CD14-positive monocyte (primary cell): ENCODE results near the gene ACTR10. TPM values are rescaled to one million over a fixed set of nuclear protein-coding genes. Genes with fewer than 3 reads are reported as not detected.

Source experiments
- DNase-seq, 3 donors: peaks; one replicate each; pipeline ENCODE4 v3.0.0-alpha.2; 2011 to 2022
- H2AFZ ChIP-seq: 2 replicates; pipeline ENCODE4 v1.6.0; 2012; ENCODE audit warnings: mild to moderate bottlenecking, low read depth, low read length, inconsistent platforms; ENCODE audit not compliant: insufficient read depth, poor library complexity, severe bottlenecking
- H3K27ac ChIP-seq, 2 donors: 1 replicate in 1 of 2; 2 replicates in 1 of 2; pipeline ENCODE4 v1.5.1; 2012 to 2013; ENCODE audit warnings: low read length in 2 of 2, control low read depth in 1 of 2, inconsistent platforms in 1 of 2, low read depth in 1 of 2, mild to moderate bottlenecking in 1 of 2
- H3K27me3 ChIP-seq, 2 donors: one replicate each; pipeline versions ENCODE4 v1.6.0 to v1.6.1; 2011 to 2013; ENCODE audit warnings: low read length in 2 of 2; ENCODE audit not compliant: control insufficient read depth in 2 of 2, insufficient read depth in 2 of 2
- H3K36me3 ChIP-seq, 2 donors: replicated peaks in 1 of 2; 1 replicate in 1 of 2; 2 replicates in 1 of 2; pipeline versions ENCODE4 v1.5.1 to v1.6.1; 2012 to 2013; ENCODE audit warnings: low read length in 2 of 2, control low read depth in 1 of 2, inconsistent platforms in 1 of 2, mild to moderate bottlenecking in 1 of 2; ENCODE audit not compliant: insufficient read depth in 2 of 2, control insufficient read depth in 1 of 2
- H3K4me1 ChIP-seq, 2 donors: 1 replicate in 1 of 2; 2 replicates in 1 of 2; pipeline versions ENCODE4 v1.5.1 to v1.6.1; 2012 to 2013; ENCODE audit warnings: low read length in 2 of 2, control low read depth in 1 of 2, inconsistent platforms in 1 of 2, mild to moderate bottlenecking in 1 of 2, moderate library complexity in 1 of 2; ENCODE audit not compliant: insufficient read depth in 2 of 2, control insufficient read depth in 1 of 2
- H3K4me2 ChIP-seq: replicated peaks from 2 replicates; pipeline ENCODE3; 2012; ENCODE audit warnings: low read length, moderate library complexity, mild to moderate bottlenecking; ENCODE audit not compliant: poor library complexity, severe bottlenecking; ENCODE audit errors: extremely low read depth
- H3K4me3 ChIP-seq, 3 experiments: fragments of 200-600 bp in 1 of 3; sonication (generic) in 1 of 3; replicated peaks in 1 of 3; 1 replicate in 2 of 3; 2 replicates in 1 of 3; pipeline ENCODE4 v1.5.1; 2011 to 2013; ENCODE audit warnings: low read length in 3 of 3, mild to moderate bottlenecking in 3 of 3, control low read depth in 2 of 3, low read depth in 2 of 3, inconsistent platforms in 1 of 3, moderate library complexity in 1 of 3
- H3K79me2 ChIP-seq: 2 replicates; pipeline ENCODE4 v1.6.0; 2012; ENCODE audit warnings: mild to moderate bottlenecking, control low read depth, inconsistent platforms, low read length, moderate library complexity; ENCODE audit not compliant: insufficient read depth
- H3K9ac ChIP-seq: 2 replicates; pipeline ENCODE4 v1.6.0; 2017; ENCODE audit warnings: low read length, mild to moderate bottlenecking; ENCODE audit not compliant: insufficient read depth, poor library complexity, severe bottlenecking
- H3K9me3 ChIP-seq, 2 donors: replicated peaks in 1 of 2; 1 replicate in 1 of 2; 2 replicates in 1 of 2; pipeline versions ENCODE4 v1.5.1 to v1.6.1; 2012 to 2013; ENCODE audit warnings: low read length in 2 of 2, control low read depth in 1 of 2; ENCODE audit not compliant: control insufficient read depth in 1 of 2, insufficient read depth in 1 of 2
- H4K20me1 ChIP-seq: 2 replicates; pipeline ENCODE4 v1.6.0; 2012; ENCODE audit warnings: mild to moderate bottlenecking, low read length, control low read depth, moderate library complexity; ENCODE audit not compliant: insufficient read depth
- H3K27ac Mint-ChIP-seq, 7 donors: one replicate each; pipeline ENCODE4 v1.8.0; 2020; ENCODE audit warnings: mild to moderate bottlenecking in 7 of 7, mixed read lengths in 7 of 7, moderate library complexity in 6 of 7, inconsistent platforms in 2 of 7
- H3K27me3 Mint-ChIP-seq, 3 donors: one replicate each; pipeline ENCODE4 v1.8.0; 2021 to 2022; ENCODE audit warnings: low read depth in 3 of 3, mild to moderate bottlenecking in 3 of 3, mixed read lengths in 3 of 3, moderate library complexity in 3 of 3, inconsistent platforms in 1 of 3
- H3K36me3 Mint-ChIP-seq, 2 donors: one replicate each; pipeline ENCODE4 v1.8.0; 2020; ENCODE audit warnings: mixed read lengths in 2 of 2, inconsistent platforms in 1 of 2, mild to moderate bottlenecking in 1 of 2
- H3K4me1 Mint-ChIP-seq: one replicate; pipeline ENCODE4 v1.8.0; 2020; ENCODE audit warnings: mild to moderate bottlenecking, mixed read lengths
- H3K4me3 Mint-ChIP-seq, 2 donors: one replicate each; pipeline ENCODE4 v1.8.0; 2020; ENCODE audit warnings: mild to moderate bottlenecking in 2 of 2, mixed read lengths in 2 of 2, moderate library complexity in 1 of 2
- H3K9me3 Mint-ChIP-seq, 7 donors: one replicate each; pipeline ENCODE4 v1.8.0; 2020 to 2022; ENCODE audit warnings: mixed read lengths in 7 of 7, mild to moderate bottlenecking in 6 of 7, moderate library complexity in 6 of 7, inconsistent platforms in 2 of 7
- CTCF ChIP-seq: fragments of 200-600 bp; IDR thresholded peaks from one replicate; pipeline ENCODE4 v1.8.0; 2022; ENCODE audit warnings: antibody characterized with exemption, mild to moderate bottlenecking
- WGBS: methylation state at CpG from one replicate; pipeline ENCODE4 v1.1.5; 2013; ENCODE audit warnings: missing lambda C conversion rate; ENCODE audit not compliant: insufficient coverage; 5-methylcytosine and 5-hydroxymethylcytosine counted together
- intact Hi-C, 2 donors: fragments of 100-400 bp; cut with micrococcal nuclease; formaldehyde crosslinking; loops; one replicate each; pipeline versions ENCODE4 v1.15.0 to v1.15.1; 2023
- polyA plus RNA-seq, 3 donors: library from polyadenylated mRNA; depleted of rRNA in 1 of 3; unstranded in 2 of 3; stranded (reverse) in 1 of 3; fragments of 300-500 nt in 2 of 3; fragments of >200 nt in 1 of 3; fragmentation: Illumina TruSeq in 2 of 3; gene quantifications; 1 replicate in 2 of 3; 2 replicates in 1 of 3; pipeline ENCODE4 v1.2.3, GENCODE V29; 2012 to 2021

ACTR10 gene
- polyA plus RNA-seq, 3 donors = 33.8 to 91.7 (median 83.3) TPM

DNA sequence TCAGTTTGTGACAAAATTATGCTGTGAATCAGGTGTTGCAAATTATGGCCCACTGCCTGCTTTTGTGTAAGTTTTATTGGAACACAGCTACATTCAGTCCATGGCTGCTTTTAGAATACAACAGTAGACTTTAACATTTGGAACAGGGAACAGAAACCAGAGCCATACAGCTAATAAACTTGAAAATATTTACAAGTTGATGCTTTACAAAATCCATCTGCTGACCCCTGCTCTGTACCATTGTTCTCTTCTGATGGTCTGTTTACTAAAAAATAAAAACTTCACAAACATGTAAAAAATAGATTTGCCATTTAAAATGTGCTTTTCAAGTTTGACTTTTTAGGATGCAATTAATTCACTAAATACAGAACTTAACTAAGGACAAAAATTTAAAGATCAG, 65.5 kb downstream of the ACTR10 start:
- Mint-ChIP-seq H3K27ac (peak overlapping the region in 1 of 7 donors; percentile 50), H3K4me3 (no peak overlapping the region), H3K9me3 (no peaks in the 10 kb centered on the region), H3K27me3 (no peaks in the 10 kb centered on the region), H3K4me1 (no peaks in the 10 kb centered on the region), H3K36me3 (peaks cover 70 to 88% of the 10 kb centered on the region in 2 donors)
- H3K9me3 ChIP-seq = no peaks in the 10 kb centered on the region
- peaks cover 97 to 100% of the 10 kb centered on the region in 2 donors for H3K36me3 ChIP-seq
- no peak overlapping the region for H3K9ac ChIP-seq
- TF ChIP-seq CTCF = no peak
- peak overlapping the region in 1 of 2 donors; percentile 38 for H3K27ac ChIP-seq
- no peaks in the 10 kb centered on the region for H3K27me3 ChIP-seq
- no peaks in the 10 kb centered on the region for H3K4me1 ChIP-seq
- H2AFZ ChIP-seq = no peak overlapping the region
- H4K20me1 ChIP-seq = peaks cover 99% of the 10 kb centered on the region
- H3K79me2 ChIP-seq = peaks cover 65% of the 10 kb centered on the region
- intact Hi-C loops = no loop called here
- no peak for DNase-seq
- no peak overlapping the region for H3K4me2 ChIP-seq
- no peak overlapping the region for H3K4me3 ChIP-seq

- peaks cover 70 to 88% of the 10 kb centered on the region in 2 donors for H3K36me3 Mint-ChIP-seq
- no CpG with 5 or more reads among the region's 2 CpGs for WGBS
- intact Hi-C loops = no loop called here
- H3K4me3 Mint-ChIP-seq = no peak overlapping the region
- Histone ChIP-seq H3K36me3 (peaks cover 91 to 100% of the 10 kb centered on the region in 2 donors), H3K4me2 (no peak overlapping the region), H3K79me2 (peaks cover 89% of the 10 kb centered on the region), H3K4me1 (no peaks in the 10 kb centered on the region), H3K4me3 (no peak overlapping the region), H4K20me1 (peaks cover 100% of the 10 kb centered on the region), H3K9me3 (no peaks in the 10 kb centered on the region), H3K9ac (no peak overlapping the region), H3K27ac (peak overlapping the region in 1 of 2 donors; percentile 4), H3K27me3 (no peaks in the 10 kb centered on the region), H2AFZ (no peak overlapping the region)
- peaks cover under 1% of the 10 kb centered on the region for H3K4me1 Mint-ChIP-seq
- peak overlapping the region in 2 of 7 donors; percentile 9 to 15 for H3K27ac Mint-ChIP-seq
- no peak for DNase-seq
- TF ChIP-seq CTCF = no peak
- no peaks in the 10 kb centered on the region for H3K9me3 Mint-ChIP-seq
- no peaks in the 10 kb centered on the region for H3K27me3 Mint-ChIP-seq
These were observed 70.7 kb downstream of the ACTR10 start for GRCh38 chr14:58270628-58271027.
